ENCODE results near the gene DAP.

Gene DAP

DNA sequence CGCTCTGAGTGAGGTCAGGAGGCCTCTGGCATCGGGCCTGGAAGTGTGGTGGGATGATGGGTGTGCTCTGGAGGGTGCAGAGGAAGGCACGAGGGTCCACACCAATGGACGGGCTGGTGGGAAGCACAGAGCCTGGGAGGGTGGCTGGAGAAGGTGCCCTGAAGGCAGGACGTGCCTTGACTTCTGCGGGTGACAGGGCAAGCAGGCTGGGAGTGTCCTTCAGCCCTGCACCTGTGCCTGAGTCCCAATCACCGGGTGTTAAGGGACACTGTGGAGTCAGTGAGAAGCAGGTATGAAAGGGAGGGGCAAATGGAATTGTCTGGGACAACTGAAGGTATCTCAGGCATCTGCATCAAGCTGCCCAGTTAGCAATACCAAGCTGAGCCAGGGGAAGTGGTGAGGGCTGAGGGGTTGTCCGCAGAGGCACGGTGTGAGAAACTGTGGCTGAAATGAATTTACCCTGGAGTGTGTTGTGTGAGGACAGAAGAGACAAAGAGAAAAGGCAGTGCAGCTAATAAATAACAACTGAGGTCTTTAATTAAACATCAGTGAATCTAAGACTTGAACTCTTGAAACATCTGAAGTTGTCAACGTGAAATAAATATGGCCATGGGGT lies 50.4 kb downstream of the DAP start:
- TF ChIP-seq, protein P1, sequence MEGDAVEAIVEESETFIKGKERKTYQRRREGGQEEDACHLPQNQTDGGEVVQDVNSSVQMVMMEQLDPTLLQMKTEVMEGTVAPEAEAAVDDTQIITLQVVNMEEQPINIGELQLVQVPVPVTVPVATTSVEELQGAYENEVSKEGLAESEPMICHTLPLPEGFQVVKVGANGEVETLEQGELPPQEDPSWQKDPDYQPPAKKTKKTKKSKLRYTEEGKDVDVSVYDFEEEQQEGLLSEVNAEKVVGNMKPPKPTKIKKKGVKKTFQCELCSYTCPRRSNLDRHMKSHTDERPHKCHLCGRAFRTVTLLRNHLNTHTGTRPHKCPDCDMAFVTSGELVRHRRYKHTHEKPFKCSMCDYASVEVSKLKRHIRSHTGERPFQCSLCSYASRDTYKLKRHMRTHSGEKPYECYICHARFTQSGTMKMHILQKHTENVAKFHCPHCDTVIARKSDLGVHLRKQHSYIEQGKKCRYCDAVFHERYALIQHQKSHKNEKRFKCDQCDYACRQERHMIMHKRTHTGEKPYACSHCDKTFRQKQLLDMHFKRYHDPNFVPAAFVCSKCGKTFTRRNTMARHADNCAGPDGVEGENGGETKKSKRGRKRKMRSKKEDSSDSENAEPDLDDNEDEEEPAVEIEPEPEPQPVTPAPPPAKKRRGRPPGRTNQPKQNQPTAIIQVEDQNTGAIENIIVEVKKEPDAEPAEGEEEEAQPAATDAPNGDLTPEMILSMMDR (IDR thresholded peaks at IDR 0.05; ENCODE audit: low read depth, low read length, missing control alignments), result no peak
- DNase-seq (ENCODE audit: low read depth), result no peak

DNA sequence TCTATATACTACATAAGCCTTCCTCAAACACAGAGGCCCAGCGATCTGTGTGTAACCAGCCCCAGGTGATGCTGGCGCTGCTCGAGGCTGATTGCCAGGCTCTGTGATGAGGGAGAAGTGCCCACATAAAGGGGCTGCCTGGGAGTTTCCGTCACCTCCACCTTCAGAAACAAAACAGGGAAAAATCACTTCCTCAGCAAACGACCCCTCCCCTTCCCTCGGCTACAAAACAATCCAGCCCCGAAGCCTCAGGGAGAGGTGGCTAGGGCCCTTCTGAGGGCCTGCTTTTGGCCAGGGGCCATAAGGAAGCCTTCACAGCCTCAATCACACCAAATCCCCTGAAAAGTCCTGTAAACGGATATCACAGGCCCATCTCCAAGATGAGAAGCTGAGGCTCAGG lies 51.1 kb downstream of the DAP start:
- DNase-seq (ENCODE audit: low read depth), result no peak
- H3K4me3 ChIP-seq (ENCODE audit: low read depth, low read length), result no peak overlapping the region

More for the DNA sequence above, 50.4 kb downstream of the DAP start:
- no peak overlapping the region for H3K4me3 ChIP-seq (ENCODE audit: low read depth, low read length)

GRCh38 chr5:10709409-10709808 lies 51.6 kb downstream of the DAP start:
- TF ChIP-seq, protein P1 (IDR thresholded peaks at IDR 0.05; ENCODE audit: low read depth, low read length, missing control alignments), result no peak
- no peak for DNase-seq (ENCODE audit: low read depth)
- no peak overlapping the region for H3K4me3 ChIP-seq (ENCODE audit: low read depth, low read length)

More for the DNA sequence above, 51.1 kb downstream of the DAP start:
- TF ChIP-seq, protein P1 (IDR thresholded peaks at IDR 0.05; ENCODE audit: low read depth, low read length, missing control alignments), result no peak

GRCh38 chr5:10708189-10708944 lies 52.7 kb downstream of the DAP start:
- DNase-seq (ENCODE audit: low read depth), result no peak
- TF ChIP-seq, protein P1 (IDR thresholded peaks at IDR 0.05; ENCODE audit: low read depth, low read length, missing control alignments), result no peak
- no peak overlapping the region for H3K4me3 ChIP-seq (ENCODE audit: low read depth, low read length)

DNA sequence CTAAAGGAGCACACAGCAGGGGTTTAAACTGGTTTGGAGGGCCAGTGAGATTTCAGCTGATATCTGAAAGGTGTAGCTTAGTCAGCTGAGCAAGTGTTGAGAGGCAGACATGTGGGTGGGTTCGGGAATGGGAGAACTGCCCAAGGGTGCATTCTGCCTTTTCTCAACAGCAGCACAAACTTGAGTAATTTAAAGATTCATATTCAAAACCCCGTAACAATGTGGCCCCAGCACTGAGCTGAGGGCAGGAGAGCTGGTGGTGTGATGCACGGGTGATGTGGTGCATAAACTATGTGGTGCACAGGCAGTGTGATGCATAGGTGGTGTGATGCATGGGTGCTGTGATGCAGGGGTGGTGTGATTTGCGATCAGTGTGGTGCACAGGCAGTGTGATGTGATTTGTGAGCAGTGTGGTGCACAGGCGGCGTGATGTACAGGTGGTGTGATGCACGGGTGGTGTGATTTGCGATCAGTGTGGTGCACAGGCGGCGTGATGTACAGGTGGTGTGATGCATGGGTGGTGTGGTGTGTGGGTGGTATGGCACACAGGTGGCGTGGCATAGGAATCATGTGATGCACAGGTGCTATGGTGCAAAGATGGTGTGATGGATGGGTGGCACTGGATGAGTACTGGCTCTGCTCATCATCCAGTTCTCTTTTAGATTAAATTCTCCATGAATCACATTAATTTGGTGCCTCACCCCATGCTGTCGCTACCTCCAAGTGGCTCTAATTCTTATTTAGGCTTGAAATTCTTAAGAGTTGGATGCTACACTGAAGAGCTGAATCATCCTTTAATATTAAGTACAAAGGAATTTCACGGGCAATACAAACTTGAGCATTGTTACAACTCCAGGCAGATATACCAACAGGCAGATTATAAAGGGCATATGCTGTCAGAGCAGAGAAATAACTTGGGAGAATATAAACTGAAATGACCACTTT lies 53.6 kb downstream of the DAP start:
- TF ChIP-seq, protein P1 (IDR thresholded peaks at IDR 0.05; ENCODE audit: low read depth, low read length, missing control alignments), result no peak
- no peak for DNase-seq (ENCODE audit: low read depth)
- H3K4me3 ChIP-seq (ENCODE audit: low read depth, low read length), result no peak overlapping the region

DNA sequence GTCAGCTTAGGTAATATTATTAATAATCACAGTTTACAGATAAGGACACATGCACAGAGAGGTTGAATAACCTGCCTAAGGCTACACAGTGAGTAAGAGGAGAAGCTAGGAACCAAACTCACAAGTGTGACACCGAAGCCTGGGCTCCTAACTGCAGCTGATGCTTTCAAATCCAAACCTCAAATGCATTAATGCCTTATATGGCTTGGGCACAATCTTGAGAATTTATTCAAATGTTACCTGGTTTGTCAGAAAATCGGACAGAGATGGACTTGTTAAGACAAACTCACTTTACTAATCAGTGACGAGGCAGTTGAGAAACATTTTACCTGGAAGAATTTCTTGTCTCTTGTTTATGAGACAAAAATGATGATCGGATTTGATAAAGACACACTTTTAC lies 54.7 kb downstream of the DAP start:
- DNase-seq (ENCODE audit: low read depth), result no peak
- TF ChIP-seq, protein P1 (IDR thresholded peaks at IDR 0.05; ENCODE audit: low read depth, low read length, missing control alignments), result no peak
- no peak overlapping the region for H3K4me3 ChIP-seq (ENCODE audit: low read depth, low read length)
